Osteocyte (in vitro differentiated cells): Measurements from ENCODE around the gene CELF4. TPM values are rescaled to one million over a fixed set of nuclear protein-coding genes. Genes with fewer than 3 reads are reported as not detected.

ENCODE experiments used
- DNase-seq: peaks from one replicate; pipeline ENCODE4 v3.0.0; 2021; ENCODE audit warnings: mixed read lengths; ENCODE audit not compliant: unreplicated experiment; ENCODE audit errors: extremely low spot score
- H3K27ac Mint-ChIP-seq: one replicate; pipeline ENCODE4 v1.8.0; 2021; ENCODE audit warnings: mild to moderate bottlenecking, mixed read lengths; ENCODE audit not compliant: unreplicated experiment
- H3K27me3 Mint-ChIP-seq: one replicate; pipeline ENCODE4 v1.8.0; 2021; ENCODE audit warnings: mixed read lengths; ENCODE audit not compliant: unreplicated experiment
- H3K36me3 Mint-ChIP-seq: one replicate; pipeline ENCODE4 v1.8.0; 2021; ENCODE audit warnings: mixed read lengths; ENCODE audit not compliant: unreplicated experiment
- H3K4me1 Mint-ChIP-seq: one replicate; pipeline ENCODE4 v1.8.0; 2021; ENCODE audit warnings: mixed read lengths; ENCODE audit not compliant: unreplicated experiment
- H3K4me3 Mint-ChIP-seq: one replicate; pipeline ENCODE4 v1.8.0; 2021; ENCODE audit warnings: mild to moderate bottlenecking, moderate library complexity, mixed read lengths; ENCODE audit not compliant: unreplicated experiment
- H3K9me3 Mint-ChIP-seq: one replicate; pipeline ENCODE4 v1.8.0; 2021; ENCODE audit warnings: mixed read lengths; ENCODE audit not compliant: unreplicated experiment
- CTCF ChIP-seq: fragments of 200-600 bp; sonication (generic); IDR thresholded peaks from 2 replicates; pipeline ENCODE4 v1.5.0; 2021; ENCODE audit warnings: antibody characterized with exemption, mild to moderate bottlenecking, moderate library complexity
- total RNA-seq: library from RNA; stranded (reverse); gene quantifications from 2 replicates; pipeline ENCODE4 v1.2.1, GENCODE V29; 2021

The CELF4 gene
- total RNA-seq, 1 donor from 2014 or later = not detected

GRCh38 chr18:37449618-37450017 is 116.0 kb downstream of the CELF4 start:
- TF ChIP-seq CTCF = no peak
- H3K27me3 Mint-ChIP-seq = no peaks in the 10 kb centered on the region
- H3K4me1 Mint-ChIP-seq = no peaks in the 10 kb centered on the region
- no peak overlapping the region for H3K4me3 Mint-ChIP-seq
- no peaks in the 10 kb centered on the region for H3K9me3 Mint-ChIP-seq
- H3K27ac Mint-ChIP-seq = no peak overlapping the region
- DNase-seq = no peak
- no peaks in the 10 kb centered on the region for H3K36me3 Mint-ChIP-seq

- no peaks in the 10 kb centered on the region for H3K4me1 Mint-ChIP-seq
- no peaks in the 10 kb centered on the region for H3K9me3 Mint-ChIP-seq
- no peak overlapping the region for H3K4me3 Mint-ChIP-seq
- no peaks in the 10 kb centered on the region for H3K36me3 Mint-ChIP-seq
- TF ChIP-seq CTCF = no peak
- no peak overlapping the region for H3K27ac Mint-ChIP-seq
- H3K27me3 Mint-ChIP-seq = no peaks in the 10 kb centered on the region
- DNase-seq = no peak
These were observed 116.7 kb downstream of the CELF4 start for GRCh38 chr18:37448946-37449345.

GRCh38 chr18:37447962-37448888 is 117.4 kb downstream of the CELF4 start:
- H3K9me3 Mint-ChIP-seq = no peaks in the 10 kb centered on the region
- no peak for DNase-seq
- no peaks in the 10 kb centered on the region for H3K27me3 Mint-ChIP-seq
- no peak overlapping the region for H3K27ac Mint-ChIP-seq
- no peak for TF ChIP-seq CTCF
- H3K36me3 Mint-ChIP-seq = no peaks in the 10 kb centered on the region
- H3K4me1 Mint-ChIP-seq = no peaks in the 10 kb centered on the region
- H3K4me3 Mint-ChIP-seq = no peak overlapping the region

- Mint-ChIP-seq H3K36me3 (no peaks in the 10 kb centered on the region), H3K27ac (no peak overlapping the region), H3K4me1 (no peaks in the 10 kb centered on the region), H3K27me3 (no peaks in the 10 kb centered on the region), H3K4me3 (no peak overlapping the region), H3K9me3 (no peaks in the 10 kb centered on the region)
- no peak for DNase-seq
- TF ChIP-seq CTCF = no peak
These were observed 119.8 kb downstream of the CELF4 start for GRCh38 chr18:37445836-37446235.

DNA sequence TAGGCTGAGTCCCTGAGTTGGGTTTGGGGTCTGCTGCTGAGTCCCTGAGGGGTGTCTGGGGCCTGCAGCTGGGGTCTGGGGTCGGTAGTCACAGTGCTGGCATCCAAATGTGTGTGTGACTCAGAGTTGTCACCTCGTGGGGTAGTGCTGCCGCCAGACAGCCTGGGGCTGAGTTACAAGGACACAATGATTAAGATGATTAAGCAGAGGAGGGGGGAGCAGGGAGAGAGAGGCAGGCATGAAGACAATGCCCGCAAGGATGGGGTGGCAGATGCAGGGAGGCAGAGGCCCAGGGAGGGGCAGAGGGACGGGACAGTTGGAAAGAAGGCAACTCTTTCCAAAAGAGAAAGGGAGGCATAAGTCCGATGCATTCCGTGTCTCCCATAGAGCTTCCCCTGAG is 120.2 kb downstream of the CELF4 start:
- no peaks in the 10 kb centered on the region for H3K9me3 Mint-ChIP-seq

More for the DNA sequence above, 120.2 kb downstream of the CELF4 start:
- TF ChIP-seq CTCF = no peak
- H3K4me1 Mint-ChIP-seq = no peaks in the 10 kb centered on the region
- no peak for DNase-seq
- no peak overlapping the region for H3K4me3 Mint-ChIP-seq
- no peaks in the 10 kb centered on the region for H3K27me3 Mint-ChIP-seq
- H3K36me3 Mint-ChIP-seq = no peaks in the 10 kb centered on the region
- H3K27ac Mint-ChIP-seq = no peak overlapping the region
